HG03045 (cell line): ENCODE data around the gene PIM2.

Experiments
- ATAC-seq: cut with Tn5 transposase; IDR thresholded peaks from one replicate; pipeline ENCODE4 v1.9.1; 2021; ENCODE audit warnings: mild to moderate bottlenecking, moderate library complexity; ENCODE audit not compliant: unreplicated experiment

PIM2 gene

GRCh38 chrX:48918643-48919340 lies at the start of gene PIM2:
Gene PIM2, minus strand, starts transcription at chrX:48919024. Its CDS starts 190 bp downstream, at chrX:48918834.
- peak; percentile 76 for ATAC-seq

- ATAC-seq, result no peak
These were observed 49.6 kb upstream of the PIM2 start for GRCh38 chrX:48968377-48968776.

- no peak for ATAC-seq
These were observed 48.2 kb upstream of the PIM2 start for GRCh38 chrX:48966796-48967579.

- no peak for ATAC-seq
These were observed 47.1 kb upstream of the PIM2 start for GRCh38 chrX:48965959-48966358.

- ATAC-seq, result no peak
These were observed 42.8 kb upstream of the PIM2 start for GRCh38 chrX:48961585-48962091.

- ATAC-seq, result no peak
These were observed 41.5 kb upstream of the PIM2 start for GRCh38 chrX:48960291-48960690.

- no peak for ATAC-seq
These were observed 39.8 kb upstream of the PIM2 start for GRCh38 chrX:48958635-48959094.

GRCh38 chrX:48957827-48958634 lies 39.2 kb upstream of the PIM2 start:
- ATAC-seq, result peak; percentile 85

GRCh38 chrX:48957477-48957826 lies 38.6 kb upstream of the PIM2 start, which contains the start of gene OTUD5:
Gene OTUD5, minus strand, starts transcription at chrX:48957607. Its CDS starts 37 bp downstream, at chrX:48957570.
- peak; percentile 35 for ATAC-seq

GRCh38 chrX:48956728-48957414 lies 38.0 kb upstream of the PIM2 start:
- no peak for ATAC-seq

- no peak for ATAC-seq
These were observed 29.8 kb upstream of the PIM2 start for GRCh38 chrX:48948589-48948988.

- ATAC-seq, result no peak
These were observed 26.9 kb upstream of the PIM2 start for GRCh38 chrX:48945517-48946348.

- ATAC-seq, result no peak
These were observed 24.1 kb upstream of the PIM2 start for GRCh38 chrX:48942895-48943294.

- no peak for ATAC-seq
These were observed 21.7 kb upstream of the PIM2 start for GRCh38 chrX:48940404-48940955.

- ATAC-seq, result no peak
These were observed 20.9 kb upstream of the PIM2 start for GRCh38 chrX:48939524-48940228.

GRCh38 chrX:48938721-48939425 lies 20.0 kb upstream of the PIM2 start:
- ATAC-seq, result peak; percentile 48

- peak; percentile 52 for ATAC-seq
These were observed 18.5 kb upstream of the PIM2 start for GRCh38 chrX:48937054-48937907.
